Keratinocyte (primary cell): ENCODE results near the gene NOD1.

Experiments used
- CTCF ChIP-seq, 3 experiments: IDR thresholded peaks in 1 of 3; conservative IDR thresholded peaks in 1 of 3; optimal IDR thresholded peaks in 1 of 3; 2 replicates in 2 of 3; 3 replicates in 1 of 3; pipeline versions ENCODE3 to v1.5.1; 2011; ENCODE audit warnings: low read length in 3 of 3, mild to moderate bottlenecking in 3 of 3, moderate library complexity in 2 of 3, control low read depth in 1 of 3, inconsistent platforms in 1 of 3; ENCODE audit not compliant: insufficient read depth in 2 of 3; ENCODE audit errors: extremely low read depth in 1 of 3
- EZH2 ChIP-seq: IDR thresholded peaks from one replicate; pipeline ENCODE4 v1.6.1; 2012; ENCODE audit warnings: inconsistent platforms, mild to moderate bottlenecking, low read length, moderate library complexity

GRCh38 chr7:30453921-30454320 lies 24.7 kb downstream of the NOD1 start:
- TF ChIP-seq CTCF (optimal IDR thresholded peaks at IDR 0.05 in 1 of 3, IDR thresholded peaks at IDR 0.05 in 1 of 3, conservative IDR thresholded peaks at IDR 0.05 in 1 of 3; ENCODE audit: extremely low read depth in 1 of 3, insufficient read depth in 2 of 3, low read length in 3 of 3), result no peak
- no peak for TF ChIP-seq EZH2
